GM19397 (cell line): ENCODE measurements around the gene DOCK1.

ENCODE experiments used
- ATAC-seq: cut with Tn5 transposase; IDR thresholded peaks from one replicate; pipeline ENCODE4 v1.9.1; 2021; ENCODE audit warnings: mild to moderate bottlenecking, moderate library complexity; ENCODE audit not compliant: unreplicated experiment

Gene DOCK1

DNA sequence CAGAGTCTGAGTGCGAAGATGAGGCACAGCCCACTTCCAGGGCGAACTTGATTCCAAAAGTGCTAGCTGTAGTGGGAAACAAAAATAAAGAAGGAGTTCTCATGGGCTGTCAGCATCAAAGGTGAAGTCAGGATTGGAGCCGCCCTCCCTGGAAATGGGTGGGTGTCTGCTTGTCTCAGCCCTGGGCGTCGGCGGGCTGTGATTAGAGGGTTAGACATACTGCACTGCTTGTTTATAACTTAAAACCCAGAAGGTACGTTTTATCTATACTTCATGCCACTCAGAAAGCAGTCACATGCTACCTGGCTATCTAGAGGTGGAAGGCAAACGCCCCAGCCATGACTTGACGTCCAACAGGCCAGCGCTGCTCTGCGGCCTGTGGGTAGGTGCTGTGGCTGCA, 535.1 kb downstream of the DOCK1 start:
- ATAC-seq, result no peak

DNA sequence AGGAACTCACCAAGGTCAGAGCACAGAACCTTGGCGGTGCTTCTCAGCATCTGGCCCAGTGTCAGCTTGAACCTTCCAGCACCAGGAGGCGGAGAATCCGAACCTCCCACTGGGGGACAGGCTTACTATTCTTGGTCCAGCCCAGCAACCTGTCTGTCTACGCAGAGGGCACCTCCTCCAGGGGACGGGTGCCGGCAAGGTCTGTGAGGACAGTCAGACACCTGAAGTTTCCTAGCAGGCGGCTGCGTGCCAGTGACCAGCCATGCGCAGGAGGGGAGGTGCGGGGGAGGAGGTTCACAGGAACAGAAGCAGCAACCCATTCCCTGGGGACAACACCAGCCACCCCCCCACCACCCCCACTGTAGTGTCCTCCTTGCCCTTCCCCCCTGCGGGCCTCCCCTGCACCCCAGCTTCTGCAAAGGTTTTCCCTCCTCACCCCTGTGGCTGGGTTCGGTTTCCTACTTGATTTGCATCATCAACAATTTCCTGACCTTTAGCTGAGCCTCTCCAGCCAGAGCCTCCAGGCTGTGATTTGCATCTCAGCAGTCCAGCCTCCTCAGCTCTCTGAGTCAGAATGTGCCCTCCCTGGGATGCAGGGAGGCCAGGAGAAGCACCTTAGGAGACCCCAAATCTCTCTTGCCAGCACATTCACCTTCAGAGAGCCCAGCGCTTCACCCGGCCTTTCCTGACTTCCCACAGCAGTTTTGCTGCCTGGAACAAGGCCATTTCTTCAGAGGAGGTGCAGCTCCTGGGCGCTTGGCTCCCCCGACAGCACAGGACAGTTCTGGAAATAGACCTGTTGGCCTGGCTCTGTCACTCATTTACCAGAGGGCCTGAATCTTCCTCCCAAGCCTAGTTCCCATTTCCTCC, 536.4 kb downstream of the DOCK1 start:
- ATAC-seq, result no peak

DNA sequence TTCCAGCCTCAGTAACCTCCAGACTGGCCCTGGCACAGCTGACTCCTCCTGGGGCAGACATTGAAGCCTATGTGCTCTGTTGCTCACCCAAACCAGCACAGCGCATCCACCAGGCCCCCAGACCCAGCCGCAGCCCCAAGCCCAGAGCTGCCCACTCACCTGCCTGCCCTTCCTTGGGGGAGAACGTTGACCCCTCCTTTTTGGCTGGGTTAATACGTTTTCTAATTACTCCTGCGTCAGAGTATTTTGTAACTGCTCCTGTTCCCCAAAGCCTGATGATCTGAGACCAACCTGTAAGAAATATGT, 536.9 kb downstream of the DOCK1 start:
- ATAC-seq, result no peak

DNA sequence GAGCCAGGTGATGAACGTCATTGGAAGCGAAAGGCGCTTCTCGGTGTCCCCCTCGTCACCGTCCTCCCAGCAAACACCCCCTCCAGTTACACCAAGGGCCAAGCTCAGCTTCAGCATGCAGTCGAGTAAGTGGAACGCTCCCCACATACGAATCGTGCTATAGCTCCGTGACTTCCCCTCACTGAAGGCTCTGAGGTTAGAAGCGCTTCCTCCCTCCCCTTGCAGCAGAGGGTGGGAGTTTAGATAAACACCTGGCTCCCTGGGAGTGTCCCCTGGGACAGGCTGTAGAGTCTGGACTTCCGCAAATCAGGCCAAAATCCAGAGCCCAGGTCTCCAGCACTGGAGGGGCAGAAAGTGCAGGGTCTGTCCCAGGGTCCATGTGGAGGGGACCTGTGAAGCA, 538.9 kb downstream of the DOCK1 start:
- ATAC-seq, result no peak

DNA sequence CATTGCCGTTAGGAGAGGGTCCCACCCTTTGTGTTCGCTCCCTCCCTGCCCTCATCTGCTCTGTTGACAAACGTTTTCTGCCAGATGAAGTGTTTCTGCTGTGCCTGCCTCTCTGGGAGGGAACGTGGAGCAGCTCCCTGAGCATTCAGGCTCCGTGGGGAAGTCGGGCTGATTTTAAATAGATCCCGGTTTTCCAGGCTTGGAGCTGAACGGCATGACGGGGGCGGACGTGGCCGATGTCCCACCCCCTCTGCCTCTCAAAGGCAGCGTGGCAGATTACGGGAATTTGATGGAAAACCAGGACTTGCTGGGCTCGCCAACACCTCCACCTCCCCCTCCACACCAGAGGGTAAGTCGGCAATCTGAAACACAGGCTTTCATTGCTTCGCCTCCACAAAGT, 542.0 kb downstream of the DOCK1 start:
- no peak for ATAC-seq

DNA sequence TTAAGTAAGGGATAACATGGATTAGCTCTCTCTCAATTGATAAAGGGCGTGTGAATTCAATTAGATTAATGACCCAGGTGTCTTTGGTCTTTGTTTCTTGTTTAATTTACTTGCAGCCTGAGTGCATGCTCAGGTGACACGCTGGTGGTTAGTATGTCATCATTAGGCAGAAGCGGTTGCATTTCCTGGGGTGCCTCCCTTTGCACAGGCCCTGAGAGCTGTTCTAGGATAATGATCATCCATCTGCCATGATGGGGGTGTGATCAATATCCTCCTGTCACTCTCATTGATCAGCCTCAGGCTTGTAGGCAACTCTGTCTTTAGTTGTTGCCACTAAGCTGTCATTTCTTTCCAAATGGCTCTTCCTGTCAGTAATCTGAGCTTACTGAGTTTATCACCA, 544.3 kb downstream of the DOCK1 start:
- no peak for ATAC-seq

DNA sequence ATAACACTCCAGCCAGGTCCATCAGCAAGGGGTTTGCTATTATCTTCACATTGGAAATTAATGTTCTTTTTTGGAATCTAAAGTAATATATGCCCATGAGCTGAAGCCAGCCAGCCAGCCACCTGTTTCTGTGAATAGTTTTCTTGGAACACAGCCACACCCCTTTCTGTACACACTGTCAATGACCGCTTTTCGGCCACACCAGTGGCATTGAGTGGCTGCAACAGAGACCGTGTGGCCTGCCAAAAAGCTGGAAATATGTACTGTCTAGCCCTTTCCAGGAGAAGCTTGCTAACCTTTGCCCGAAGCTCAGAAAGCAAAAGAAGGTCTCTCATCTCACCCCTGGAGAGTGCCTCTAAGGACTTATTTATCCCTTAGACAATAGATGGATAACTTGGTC, 545.4 kb downstream of the DOCK1 start:
- no peak for ATAC-seq

DNA sequence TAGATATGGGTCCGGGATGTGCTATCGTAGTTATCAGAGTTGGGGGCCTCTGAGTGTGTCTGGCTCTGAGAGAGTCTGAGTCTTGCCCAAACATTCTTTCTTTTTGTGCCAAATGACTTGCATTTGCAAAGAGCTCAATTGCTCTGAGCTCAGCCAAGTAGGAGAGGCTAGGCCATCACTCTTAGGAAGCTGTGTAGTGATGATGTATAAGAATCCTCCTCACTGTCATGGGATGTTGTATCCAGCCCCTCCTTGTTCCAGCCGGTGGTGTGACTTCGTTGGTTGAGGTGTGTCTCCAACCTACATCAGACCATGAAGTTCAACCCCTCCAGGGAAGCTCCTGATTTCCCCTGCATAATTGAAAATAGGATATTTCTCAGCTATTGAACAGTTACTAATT, 546.4 kb downstream of the DOCK1 start:
- ATAC-seq, result no peak

DNA sequence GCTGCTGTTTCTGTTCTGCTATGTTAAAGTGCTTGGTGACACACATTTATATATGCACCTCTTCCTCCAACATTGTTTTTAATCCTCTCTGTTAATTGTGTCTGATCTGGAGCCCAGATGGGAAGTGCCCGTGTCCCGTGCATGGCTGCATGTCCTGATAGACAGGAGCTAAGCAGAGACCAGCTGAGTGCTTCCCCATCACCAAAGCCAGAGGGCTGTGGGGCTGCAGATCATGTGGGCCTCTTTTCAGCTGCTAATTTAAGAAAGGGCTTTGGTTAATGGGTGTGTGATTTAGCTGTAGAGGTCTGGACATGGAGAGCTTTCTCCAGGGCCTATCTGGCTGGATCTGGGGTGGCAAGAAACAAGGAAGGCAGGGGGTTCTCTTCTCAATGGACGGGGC, 547.3 kb downstream of the DOCK1 start:
- ATAC-seq, result no peak

DNA sequence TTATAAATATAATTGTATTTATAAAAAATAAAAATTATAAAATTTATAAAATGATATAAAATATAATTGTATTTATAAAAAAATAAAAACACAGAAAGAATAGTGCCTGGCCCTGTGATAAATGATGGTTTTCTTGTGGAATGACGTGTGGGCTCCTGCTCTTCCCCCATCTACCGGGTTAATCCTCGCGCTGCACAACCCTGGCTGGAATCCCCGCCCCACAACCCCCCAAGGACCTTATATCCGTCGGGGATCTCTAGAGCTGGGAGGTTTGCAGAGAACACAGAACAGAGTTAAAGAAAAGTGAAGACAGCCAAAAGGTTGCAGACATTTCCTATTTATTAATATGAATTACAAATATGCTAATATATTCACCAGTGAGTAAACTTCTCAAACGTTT, 548.5 kb downstream of the DOCK1 start:
- no peak for ATAC-seq

DNA sequence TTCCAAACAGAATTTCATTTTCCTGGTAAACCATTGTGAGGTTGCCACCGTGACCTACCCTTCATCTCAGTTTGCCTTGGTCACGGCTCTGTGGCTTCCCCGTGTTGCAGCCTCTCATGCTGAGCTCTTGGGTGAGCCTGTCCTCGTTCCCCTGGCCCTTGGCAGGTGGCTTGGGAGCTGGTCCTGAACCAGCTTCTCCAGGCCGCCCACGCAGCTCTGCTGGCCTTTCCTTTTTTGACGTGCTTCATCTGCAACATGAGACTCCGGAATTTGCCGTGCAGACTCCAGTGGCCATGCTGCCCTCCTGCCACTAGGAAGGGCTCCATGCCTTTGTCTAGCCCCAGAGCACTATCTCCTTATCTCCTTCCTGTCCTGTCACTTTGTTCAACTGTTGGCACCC, 550.9 kb downstream of the DOCK1 start:
- ATAC-seq, result no peak

DNA sequence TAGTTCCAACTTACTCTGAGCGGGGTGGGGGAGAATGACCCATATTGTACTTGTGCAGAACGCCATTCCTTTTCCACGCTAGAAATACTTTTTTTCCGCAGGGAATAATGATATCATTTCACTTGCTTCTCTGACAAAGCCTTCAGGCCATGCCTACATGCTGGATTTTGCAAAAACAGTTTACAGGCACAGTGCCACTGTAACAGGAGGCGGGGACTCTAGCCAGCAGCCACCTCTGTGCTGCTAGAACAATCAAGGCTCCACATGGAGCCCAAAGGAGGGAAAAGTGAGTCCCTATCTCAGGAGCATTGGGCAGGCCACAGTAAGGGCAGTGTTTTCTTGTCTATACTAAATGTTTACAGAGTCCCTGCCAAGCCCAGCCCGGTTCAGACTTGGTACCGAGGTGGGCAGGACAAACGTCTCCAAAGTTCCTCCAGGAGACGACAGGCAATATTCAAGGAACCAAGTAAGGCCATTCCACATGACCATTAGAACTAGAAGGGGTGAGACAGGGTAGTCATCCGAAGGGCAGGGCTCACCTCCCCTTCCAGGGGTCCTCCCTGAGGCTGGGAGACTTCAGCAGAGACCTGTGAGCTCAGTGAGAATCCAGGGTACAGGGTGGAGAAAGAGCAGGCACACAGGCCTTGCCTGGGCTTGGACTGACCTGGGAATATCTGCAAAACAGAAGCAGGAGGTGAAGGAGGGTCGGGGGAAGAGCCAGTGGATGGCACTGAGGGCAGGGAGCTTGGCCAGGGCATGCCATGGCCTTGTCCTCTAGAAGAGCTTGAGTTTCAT, 553.0 kb downstream of the DOCK1 start:
- no peak for ATAC-seq

DNA sequence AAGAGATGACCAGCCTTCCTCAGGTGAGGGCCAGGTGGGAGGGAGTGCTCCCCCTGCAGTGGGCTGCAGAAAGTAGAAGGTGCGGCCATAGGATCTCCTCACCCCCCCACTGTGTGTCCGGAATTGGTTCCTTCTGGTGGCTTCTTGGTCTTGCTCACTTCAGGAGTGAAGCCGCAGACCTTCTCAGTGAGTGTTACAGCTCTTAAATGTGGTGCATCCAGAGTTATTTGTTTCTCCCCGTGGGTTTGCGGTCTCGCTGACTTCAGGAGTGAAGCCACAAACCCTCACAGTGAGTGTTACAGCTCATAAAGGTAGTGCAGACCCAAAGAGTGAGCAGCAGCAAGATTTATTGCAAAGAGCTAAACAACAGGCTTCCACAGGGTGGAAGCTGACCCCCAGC, 553.6 kb downstream of the DOCK1 start:
- no peak for ATAC-seq

DNA sequence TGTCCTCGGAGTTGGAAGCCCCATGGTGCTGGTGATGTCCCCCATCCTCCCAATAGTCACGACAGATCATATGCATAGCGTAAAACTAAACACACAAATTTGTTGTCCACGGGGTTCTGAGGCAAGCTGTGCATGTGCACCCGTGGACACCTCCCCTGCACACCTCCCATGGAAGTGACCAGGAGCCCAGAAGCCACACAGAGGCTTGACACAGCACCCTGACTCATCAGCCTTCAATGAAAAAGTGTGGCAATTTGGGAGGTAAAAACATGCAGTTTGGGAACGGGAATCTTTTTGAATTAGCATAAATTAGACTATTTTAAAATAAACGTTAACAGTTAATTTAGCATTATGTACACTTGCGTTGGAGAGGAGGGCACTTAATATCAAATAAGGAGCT, 554.7 kb downstream of the DOCK1 start:
- ATAC-seq, result no peak

DNA sequence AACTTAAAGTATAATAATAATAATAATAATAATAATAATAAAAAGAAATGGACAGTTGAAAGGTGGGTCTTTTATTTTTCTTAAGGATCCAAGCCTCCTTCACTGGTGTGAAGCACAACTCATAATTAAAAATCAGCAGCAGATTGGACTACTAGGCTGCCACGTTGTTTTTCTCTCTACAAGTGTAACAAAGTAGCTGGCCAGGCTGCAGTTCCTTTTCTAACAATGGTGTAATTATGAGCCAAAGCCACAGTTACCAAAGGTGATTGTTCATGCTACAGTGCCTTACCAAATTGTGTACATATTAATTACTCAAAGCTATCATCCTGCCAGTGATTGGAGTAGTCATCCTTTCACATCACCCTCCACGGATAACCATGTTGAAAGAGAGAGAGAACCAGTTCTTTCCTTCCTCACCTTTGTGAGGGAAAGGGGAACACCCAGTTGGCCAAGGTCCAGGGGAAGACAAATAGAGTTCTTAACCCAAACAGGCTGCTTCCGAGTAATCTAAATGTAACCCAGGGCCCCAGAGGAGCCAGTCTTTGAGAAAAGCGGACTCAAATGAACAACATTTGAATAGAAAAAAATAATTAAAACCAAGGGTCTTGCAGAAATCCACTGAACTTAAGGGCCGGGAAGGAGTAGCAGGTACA, 557.5 kb downstream of the DOCK1 start:
- no peak for ATAC-seq

DNA sequence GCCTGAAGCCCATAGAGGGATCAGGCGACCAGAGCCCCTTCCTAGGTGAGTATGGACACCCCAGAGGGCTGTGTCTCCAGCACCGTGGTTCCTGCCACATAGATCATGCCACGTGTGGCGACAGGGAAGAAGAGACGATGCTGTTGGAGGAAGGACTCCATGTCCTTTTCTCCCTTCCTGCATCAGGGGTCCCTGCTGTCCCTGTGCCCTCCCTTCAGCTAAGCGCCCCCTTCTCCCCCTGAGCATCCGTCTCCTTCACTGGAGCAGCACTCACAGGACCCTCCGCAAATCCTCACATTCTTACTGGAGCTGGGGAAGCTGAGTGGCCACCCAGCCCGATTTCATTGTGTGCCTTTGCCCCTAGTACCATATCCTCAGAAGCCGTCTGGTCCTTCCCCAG, 558.3 kb downstream of the DOCK1 start:
- ATAC-seq, result no peak

DNA sequence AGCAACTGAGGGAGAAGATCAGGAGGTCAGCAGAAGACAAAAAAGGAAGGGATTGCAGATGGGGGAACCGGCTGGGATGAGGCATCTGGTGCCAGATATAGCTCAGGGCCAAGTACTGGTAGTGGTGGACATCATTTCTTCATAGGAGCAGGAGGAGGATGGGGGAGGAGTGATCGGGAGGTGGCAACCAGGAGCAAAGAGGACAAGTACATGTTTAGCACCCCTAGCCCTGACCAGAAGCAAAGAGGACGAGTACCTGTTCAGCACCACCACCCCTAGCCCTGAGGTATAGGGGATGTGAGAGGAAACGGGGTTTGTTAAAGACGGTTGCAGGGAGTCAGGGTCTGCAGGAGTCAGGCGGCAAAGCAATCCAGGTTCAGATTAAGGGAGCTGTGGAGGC, 559.3 kb downstream of the DOCK1 start:
- ATAC-seq, result no peak

DNA sequence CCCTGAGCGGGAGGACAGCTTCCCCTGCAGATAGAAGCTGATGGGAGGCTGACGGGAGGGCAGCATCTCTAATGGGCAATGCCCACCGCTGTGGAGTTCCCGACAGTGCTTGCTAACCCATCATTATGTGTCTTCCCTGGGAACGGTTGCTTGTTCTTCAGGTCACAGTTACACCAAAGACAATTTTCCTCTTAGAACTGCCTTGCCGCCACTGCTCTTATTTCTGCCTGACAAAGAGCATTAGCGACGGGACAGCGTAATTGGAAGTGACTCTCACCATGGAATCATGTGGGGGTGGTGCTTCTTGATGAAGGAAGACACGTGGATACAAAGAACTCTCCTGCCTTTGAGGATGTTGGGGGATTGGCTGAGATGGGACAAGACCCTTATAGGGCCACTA, 562.6 kb downstream of the DOCK1 start:
- no peak for ATAC-seq

DNA sequence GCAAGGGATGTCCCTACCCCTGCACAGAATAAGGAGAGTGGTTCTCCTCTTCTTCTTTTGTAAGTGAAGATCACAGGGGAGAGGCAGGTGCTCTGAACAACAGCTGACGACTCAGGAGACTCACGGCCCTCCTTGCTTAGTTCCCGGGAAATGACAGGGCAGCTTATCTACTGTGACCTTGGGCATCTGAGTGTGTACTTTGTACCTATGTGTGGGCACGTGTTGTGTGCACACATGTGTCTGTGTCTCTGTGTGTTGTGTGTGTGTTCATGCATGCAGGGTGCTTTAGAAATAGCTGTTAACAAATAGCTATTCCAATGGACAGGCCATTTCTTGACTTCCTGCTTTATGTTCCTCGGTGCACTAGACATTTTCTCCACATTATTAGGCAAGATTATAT, 563.4 kb downstream of the DOCK1 start:
- no peak for ATAC-seq

DNA sequence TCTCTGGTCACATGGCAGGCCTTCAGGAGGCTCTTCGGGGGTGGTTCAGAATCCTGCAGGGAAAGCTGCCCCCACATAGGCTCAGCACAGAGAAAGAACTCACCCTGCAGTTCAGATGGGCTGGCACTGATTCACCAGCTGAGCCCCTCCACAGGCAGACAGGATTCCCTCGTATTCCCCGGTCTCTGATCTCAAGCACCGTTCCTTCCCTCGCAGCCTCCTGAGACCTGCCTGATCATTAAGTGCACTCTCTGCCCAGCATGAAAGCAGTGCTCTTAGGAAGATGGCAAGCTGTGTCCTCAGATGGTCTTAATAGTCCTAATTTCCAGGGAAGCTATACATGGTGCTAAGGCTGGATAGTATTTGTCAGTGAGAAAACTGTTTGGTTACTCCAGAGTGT, 565.7 kb downstream of the DOCK1 start:
- no peak for ATAC-seq

DNA sequence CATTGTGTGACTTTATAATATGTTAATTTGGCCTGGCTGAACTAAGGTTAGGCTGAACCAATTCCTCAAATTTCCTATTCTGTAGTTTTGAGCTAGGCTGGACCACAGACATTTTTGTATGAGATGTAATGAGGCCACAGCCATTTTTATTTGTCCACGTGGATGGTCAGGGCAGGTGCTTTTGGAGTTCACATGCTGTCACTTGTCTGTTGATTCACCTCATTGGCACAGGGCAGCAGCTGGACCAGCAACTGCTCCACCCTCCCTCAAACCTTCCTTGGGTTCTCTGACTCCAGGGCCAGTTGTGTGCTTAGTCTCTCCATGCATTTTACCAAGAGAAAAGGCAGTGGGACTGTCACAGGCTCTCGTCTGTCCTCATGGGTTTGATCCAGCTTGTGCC, 567.7 kb downstream of the DOCK1 start:
- ATAC-seq, result no peak

DNA sequence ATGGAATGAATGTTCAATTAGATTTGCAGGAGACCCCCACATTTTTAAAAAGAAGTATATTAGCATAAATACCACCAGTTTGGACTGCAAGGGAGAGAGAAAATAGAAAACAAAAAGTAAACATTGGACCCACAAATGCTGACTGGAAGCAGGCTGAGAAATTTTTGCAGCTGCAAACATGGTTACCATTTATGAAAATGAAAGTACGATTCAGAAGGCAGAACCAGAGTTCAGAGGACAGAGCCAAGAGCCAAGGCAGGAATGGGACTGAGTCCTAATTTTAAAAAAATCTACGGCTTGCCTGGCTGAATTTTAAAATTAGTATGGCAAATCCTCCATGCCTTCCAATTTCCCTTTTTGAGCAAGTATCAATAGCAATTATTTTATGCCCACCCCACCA, 569.3 kb downstream of the DOCK1 start:
- ATAC-seq, result no peak
